Stimulated activated CD8-positive, alpha-beta memory T cell treated with anti-CD3 and anti-CD28 coated beads, Interleukin-4, amount 100 ng/mL, for 4 hours (primary cell): ENCODE results near the gene CCDC28A.
A peak's percentile ranks its signal among the peaks of the same experiment; 100 is the strongest.
"Not testable (repeated sequence)": the region's sequence is repeated elsewhere in the genome, so short reads cannot be mapped to it uniquely, and the experiment has no call there.

Experiments used
- DNase-seq, 2 donors: peaks; one replicate each; pipeline ENCODE4 v3.0.0-alpha.2; 2020; ENCODE audit warnings: low read depth in 2 of 2, low spot score in 1 of 2

CCDC28A gene

DNA sequence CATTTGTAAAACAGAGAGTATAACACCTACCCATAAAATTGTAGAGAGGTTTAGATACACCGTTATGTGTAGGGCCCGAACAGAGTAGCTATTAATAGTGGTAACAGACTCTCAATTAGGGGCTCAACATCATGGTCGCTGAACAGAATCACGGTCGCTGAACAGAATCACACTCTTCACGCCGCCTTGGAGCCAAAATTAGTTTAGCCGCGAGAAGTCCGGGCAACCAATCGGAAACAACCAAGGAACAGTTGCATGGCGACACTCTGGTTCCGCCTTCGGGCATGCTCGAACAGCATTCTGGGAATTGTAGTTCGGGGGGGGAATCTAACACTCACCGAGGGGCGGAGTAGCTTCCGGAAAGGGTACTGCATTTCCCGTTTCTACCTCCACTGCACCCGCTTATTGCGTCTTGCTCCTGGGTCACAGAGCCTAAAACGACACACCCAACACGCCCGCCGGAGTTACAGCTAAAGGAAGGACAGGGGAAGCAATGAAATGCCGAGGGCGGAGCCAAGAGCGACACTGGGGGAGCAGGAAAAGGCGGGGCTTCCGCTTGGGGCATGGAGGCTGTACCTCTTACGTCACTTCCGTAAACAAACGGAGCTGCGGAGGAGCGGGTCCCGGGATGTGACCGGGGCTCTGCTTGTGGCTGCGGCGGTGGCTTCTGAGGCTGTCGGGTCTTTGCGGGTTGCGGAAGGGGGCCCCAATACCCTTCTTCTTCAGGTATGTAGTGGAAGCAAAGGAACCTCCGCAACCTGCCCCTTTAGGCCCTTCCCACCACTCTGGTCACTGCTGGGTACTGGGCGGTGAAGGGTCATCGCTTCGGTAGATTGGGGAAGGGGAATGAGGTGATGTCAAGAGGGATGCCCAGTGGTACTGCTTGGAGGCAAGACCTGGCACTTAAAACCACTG is at the start of gene CCDC28A:
TSS of gene CCDC28A (plus strand) at position 593 of the 915 bp plus-strand sequence. CDS start 2,352 bp downstream, outside the sequence.
- DNase-seq, result peak; percentile 78 to 82

DNA sequence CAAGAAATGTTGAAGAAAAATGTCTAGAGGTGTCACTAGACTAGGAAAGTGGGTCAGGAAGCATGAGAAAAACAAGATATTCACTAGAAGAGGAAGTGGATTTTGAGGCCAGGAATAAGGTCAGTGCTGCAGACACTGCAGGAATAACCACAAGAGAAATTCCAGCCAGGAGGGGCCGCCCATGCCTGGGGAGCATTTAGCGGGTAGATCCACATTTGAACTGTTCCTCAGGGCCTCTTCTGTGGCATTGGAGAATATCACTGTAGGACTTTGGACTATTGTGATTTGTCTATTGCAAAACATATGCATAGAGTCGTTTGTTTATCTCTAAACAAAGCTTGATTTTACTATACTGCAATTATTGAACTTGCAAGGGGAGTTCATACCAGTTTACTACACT is 49.6 kb upstream of the CCDC28A start:
- no peak for DNase-seq

DNA sequence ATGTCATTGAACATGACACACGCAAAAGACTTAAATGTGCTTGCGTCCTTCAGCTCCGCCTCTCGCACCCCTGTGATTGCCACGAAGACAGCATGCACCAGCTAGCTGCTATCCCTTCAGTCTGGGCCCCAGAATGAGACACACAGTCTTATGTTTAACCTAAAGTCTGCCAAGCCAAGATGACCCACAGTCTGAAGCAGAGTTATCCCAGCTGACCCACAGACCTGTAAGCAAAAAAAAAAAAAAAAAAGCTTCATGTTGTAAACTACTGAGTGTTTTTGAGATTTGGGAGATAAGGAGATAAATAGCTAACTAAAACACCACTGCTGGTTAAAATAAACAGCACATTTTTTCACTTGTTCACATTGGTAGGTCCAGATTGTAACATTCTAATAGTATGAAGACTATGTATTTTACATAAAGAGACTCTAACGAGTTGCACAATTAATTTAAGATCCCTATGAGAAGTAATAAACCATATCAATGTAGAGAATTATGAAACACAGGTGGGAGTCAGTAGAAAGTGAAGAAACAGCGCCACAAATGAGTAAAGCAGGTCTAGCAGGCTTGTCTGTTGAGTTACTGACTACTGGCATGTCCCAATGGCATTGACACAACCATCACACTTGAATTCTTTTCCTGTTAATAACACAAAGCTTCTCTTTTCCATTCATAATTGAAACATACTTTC is 47.4 kb upstream of the CCDC28A start:
- DNase-seq, result no peak

DNA sequence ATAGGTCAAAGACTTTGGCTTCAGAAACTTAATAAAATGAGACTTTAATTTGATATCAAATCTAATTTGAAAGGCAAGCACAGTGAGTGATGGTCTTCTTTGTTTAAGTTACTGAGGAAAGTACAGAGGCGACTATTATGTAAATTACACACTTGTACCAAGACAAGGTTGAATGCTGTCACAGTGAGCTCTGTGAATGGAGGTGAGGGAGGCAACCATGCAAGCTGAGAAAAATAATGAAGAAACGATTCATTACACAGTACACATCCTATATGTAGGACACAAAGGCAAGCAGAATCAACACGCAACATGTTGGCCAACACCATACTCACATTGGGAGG is 46.8 kb upstream of the CCDC28A start:
- DNase-seq, result no peak

GRCh38 chr6:138727182-138727581 is 46.4 kb upstream of the CCDC28A start:
- DNase-seq, result no peak

GRCh38 chr6:138728662-138729061 is 44.9 kb upstream of the CCDC28A start:
- DNase-seq, result no peak

GRCh38 chr6:138730037-138730436 is 43.5 kb upstream of the CCDC28A start:
- DNase-seq, result not testable (repeated sequence)

- no peak for DNase-seq
Observed at GRCh38 chr6:138734585-138734984, 39.0 kb upstream of the CCDC28A start.

GRCh38 chr6:138736640-138737039 is 36.9 kb upstream of the CCDC28A start:
- no peak for DNase-seq

DNA sequence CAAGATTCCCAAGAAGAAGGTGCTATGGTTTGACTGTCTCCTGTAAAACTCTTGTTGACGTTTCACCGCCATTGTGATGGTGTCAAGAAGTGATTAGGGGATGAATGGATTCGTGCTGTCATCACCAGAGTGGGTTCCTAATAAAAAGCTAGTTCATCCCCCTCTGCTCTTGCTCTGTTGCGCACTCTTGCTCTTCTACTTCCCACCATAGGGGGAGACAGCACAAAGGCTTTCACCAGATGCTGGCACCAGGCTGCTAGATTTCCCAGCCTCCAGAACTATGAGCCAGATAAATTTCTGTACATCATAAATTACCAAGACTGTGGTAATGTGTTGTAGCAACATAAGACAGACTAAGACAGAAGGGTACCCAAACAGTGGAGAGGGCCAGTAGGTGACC is 21.6 kb upstream of the CCDC28A start:
- DNase-seq, result no peak

DNA sequence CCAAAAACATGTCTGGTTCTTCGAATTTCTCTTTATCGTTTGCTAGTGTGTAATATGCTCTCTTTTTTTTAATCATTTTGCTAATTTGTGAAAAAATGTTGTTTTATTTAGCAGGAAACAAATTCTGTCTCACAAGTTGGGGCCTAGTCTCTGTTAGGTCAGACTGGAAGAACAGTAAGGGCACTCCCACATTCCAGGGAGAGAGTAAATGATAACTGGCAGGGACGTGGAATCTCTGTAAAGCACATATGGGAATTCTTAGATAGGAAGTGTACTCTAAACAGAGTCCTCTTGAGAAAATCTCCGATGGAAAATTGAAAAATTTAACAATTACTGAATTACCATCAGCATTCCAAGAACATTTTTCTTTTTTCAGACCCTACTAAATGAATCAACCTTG is 16.4 kb upstream of the CCDC28A start:
- no peak for DNase-seq

DNA sequence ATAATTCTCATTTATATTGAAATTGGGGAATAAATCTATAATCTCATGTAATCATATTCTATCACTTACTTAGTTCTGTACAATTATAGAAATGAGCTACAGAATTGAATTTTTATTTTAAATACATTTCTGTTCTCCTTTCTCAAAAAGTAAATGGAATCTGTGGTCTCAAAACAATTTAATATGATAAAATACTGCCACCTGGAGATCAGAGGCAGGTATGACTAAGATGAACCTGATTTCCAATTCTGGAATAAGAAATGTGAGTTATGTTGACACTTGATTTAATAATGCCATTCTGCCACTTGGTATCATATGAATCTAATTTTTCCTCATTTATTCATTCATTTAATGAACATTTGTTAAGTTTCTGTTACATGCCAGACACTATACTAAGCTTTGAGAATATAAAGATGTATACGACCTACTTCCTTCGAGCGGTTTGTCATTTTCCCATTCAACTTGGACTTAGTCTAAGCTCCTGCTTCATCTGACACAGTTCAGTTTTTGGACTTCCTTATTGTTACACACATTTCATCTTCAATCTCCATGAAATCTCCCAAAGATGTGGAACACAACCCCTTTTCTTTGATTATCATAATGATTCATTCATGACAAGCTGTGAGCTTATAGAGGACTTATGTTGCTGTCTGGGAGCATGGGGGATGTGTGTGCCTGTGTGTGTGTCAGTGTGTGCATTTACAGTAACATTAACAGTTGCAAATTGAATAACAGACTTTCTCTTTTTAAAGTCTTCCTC is 7.5 kb upstream of the CCDC28A start:
- DNase-seq, result no peak

DNA sequence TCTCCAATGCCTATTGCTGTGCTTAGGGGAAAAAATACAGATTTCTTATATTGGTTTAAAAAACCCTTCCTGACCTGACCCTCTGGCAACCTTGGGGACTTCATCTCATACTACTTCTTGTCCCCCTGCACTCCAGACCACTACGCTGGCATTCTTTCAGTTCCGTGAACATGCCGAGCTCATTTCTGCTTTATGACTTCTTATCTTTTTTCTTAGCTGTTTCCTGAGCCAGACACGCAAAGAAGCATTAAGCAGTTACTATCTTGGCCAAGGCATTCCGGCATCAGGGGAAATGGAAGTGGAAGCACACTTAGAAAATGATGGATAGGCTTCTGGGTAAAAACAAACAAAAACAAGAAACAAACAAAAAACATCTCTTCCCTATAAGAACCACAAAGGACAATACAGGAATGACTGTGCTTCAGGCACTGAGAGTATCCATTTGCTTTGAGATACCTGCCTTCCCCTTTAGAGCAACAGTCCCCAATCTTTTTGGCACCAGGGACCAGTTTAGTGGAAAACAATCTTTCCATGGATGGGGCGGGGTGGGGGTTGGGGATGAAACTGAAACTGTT is 4.4 kb upstream of the CCDC28A start:
- no peak for DNase-seq

DNA sequence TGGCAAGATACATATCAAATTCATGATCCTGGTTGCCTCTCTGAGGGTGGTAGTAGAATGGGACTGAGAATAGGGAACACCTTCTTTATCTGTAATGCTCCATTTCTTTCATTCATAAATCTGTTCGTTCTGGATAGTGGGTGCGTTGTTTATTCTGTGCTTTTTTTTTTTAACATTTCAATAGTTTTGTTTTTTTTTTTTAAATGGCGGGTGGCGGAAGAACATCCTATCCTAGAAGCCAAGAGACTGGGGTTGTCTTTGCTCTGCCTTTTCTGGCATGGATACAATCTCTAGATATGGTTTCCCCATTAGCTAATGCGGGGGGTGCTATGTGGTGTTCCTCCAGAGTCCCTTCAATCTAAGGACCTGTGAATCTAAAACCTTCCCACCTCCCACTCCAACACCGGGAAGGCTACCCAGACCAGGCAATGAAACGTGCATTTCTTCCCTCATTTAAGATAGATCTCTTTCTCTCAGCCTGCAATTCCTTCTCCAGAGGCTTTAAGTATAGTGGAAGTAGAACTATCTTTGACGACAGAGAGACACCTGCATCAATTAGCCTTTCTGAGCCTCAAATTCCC is 883 bp upstream of the CCDC28A start:
- DNase-seq, result no peak

- DNase-seq, result no peak
Observed at GRCh38 chr6:138774370-138774769, 801 bp downstream of the CCDC28A start.

DNA sequence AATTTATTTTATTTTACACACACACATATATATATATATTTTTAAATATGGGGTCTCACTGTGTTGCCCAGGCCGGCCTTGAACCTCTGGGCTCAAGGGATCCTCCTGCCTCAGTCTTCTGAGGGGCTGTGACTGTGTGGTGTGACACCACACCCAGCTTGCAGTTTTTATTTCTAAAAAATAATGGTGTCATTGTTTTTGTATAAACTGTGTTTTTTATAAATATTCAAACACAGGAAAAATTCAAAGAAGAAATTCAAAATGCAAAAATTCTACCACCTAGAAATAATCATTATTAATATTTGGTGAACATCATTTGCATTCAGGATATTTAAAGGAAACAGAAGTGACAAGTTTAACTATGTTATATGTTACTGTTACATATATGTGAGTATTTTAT is 3.1 kb downstream of the CCDC28A start:
- DNase-seq, result no peak

GRCh38 chr6:138778331-138778730 is 4.8 kb downstream of the CCDC28A start:
- no peak for DNase-seq

- DNase-seq, result no peak
Observed at GRCh38 chr6:138782243-138782642, 8.7 kb downstream of the CCDC28A start.

- no peak for DNase-seq
Observed at GRCh38 chr6:138785079-138785478, 11.5 kb downstream of the CCDC28A start.

GRCh38 chr6:138785980-138786379 is 12.4 kb downstream of the CCDC28A start:
- no peak for DNase-seq

- DNase-seq, result no peak
Observed at GRCh38 chr6:138787138-138787537, 13.6 kb downstream of the CCDC28A start.
